Measurements from ENCODE around the gene ENTPD6.
A peak's percentile ranks its signal among the peaks of the same experiment; 100 is the strongest.

The ENTPD6 gene

GRCh38 chr20:25246182-25246999 is 50.9 kb downstream of the ENTPD6 start:
- FAIRE-seq (no peak), DNase-seq (ENCODE audit: insufficient read length, low spot score) (no peak)
- no peak for TF ChIP-seq POLR2AphosphoS5 (IDR thresholded peaks at IDR 0.05; ENCODE audit: low read depth, low read length)
- no peak for TF ChIP-seq POLR2A (IDR thresholded peaks at IDR 0.05; ENCODE audit: low read depth, low read length)
- TF ChIP-seq PAX5 (IDR thresholded peaks at IDR 0.05; ENCODE audit: insufficient read depth, low read length, severe bottlenecking), result no peak
- TF ChIP-seq POU2F2 (IDR thresholded peaks at IDR 0.05; ENCODE audit: low read depth, low read length), result no peak
- TF ChIP-seq TAF1 (IDR thresholded peaks at IDR 0.05; ENCODE audit: low read depth, low read length), result no peak
- no peak for TF ChIP-seq SPI1 (IDR thresholded peaks at IDR 0.05; ENCODE audit: low read depth, low read length)

GRCh38 chr20:25247000-25247517 is 51.5 kb downstream of the ENTPD6 start:
- FAIRE-seq (no peak), DNase-seq (ENCODE audit: insufficient read length, low spot score) (no peak)
- TF ChIP-seq PAX5 (IDR thresholded peaks at IDR 0.05; ENCODE audit: insufficient read depth, low read length, severe bottlenecking) (no peak), POLR2A (IDR thresholded peaks at IDR 0.05; ENCODE audit: low read depth, low read length) (no peak), POU2F2 (IDR thresholded peaks at IDR 0.05; ENCODE audit: low read depth, low read length) (no peak), TAF1 (IDR thresholded peaks at IDR 0.05; ENCODE audit: low read depth, low read length) (no peak), POLR2AphosphoS5 (IDR thresholded peaks at IDR 0.05; ENCODE audit: low read depth, low read length) (no peak), SPI1 (IDR thresholded peaks at IDR 0.05; ENCODE audit: low read depth, low read length) (no peak)

GRCh38 chr20:25247518-25247955 is 52.0 kb downstream of the ENTPD6 start:
- FAIRE-seq (peak; percentile 47), DNase-seq (ENCODE audit: insufficient read length, low spot score) (no peak)
- no peak for TF ChIP-seq SPI1 (IDR thresholded peaks at IDR 0.05; ENCODE audit: low read depth, low read length)
- TF ChIP-seq POLR2A (IDR thresholded peaks at IDR 0.05; ENCODE audit: low read depth, low read length), result no peak
- TF ChIP-seq PAX5 (IDR thresholded peaks at IDR 0.05; ENCODE audit: insufficient read depth, low read length, severe bottlenecking), result no peak
- no peak for TF ChIP-seq TAF1 (IDR thresholded peaks at IDR 0.05; ENCODE audit: low read depth, low read length)
- TF ChIP-seq POLR2AphosphoS5 (IDR thresholded peaks at IDR 0.05; ENCODE audit: low read depth, low read length), result no peak
- no peak for TF ChIP-seq POU2F2 (IDR thresholded peaks at IDR 0.05; ENCODE audit: low read depth, low read length)

GRCh38 chr20:25247956-25248785 is 52.7 kb downstream of the ENTPD6 start, which contains the start of gene PYGB:
Gene PYGB, plus strand, starts transcription at chr20:25248085. Its CDS starts 94 bp downstream, at chr20:25248179.
- TF ChIP-seq SPI1 (IDR thresholded peaks at IDR 0.05; ENCODE audit: low read depth, low read length) (peak; percentile 16; the same call in 1 of the 2 replicates), POU2F2 (IDR thresholded peaks at IDR 0.05; ENCODE audit: low read depth, low read length) (no peak), PAX5 (IDR thresholded peaks at IDR 0.05; ENCODE audit: insufficient read depth, low read length, severe bottlenecking) (no peak), POLR2A (IDR thresholded peaks at IDR 0.05; ENCODE audit: low read depth, low read length) (peak; percentile 83), TAF1 (IDR thresholded peaks at IDR 0.05; ENCODE audit: low read depth, low read length) (peak; percentile 56; the same call in 1 of the 2 replicates), POLR2AphosphoS5 (IDR thresholded peaks at IDR 0.05; ENCODE audit: low read depth, low read length) (peak; percentile 81)
- FAIRE-seq, result peak; percentile 99

GRCh38 chr20:25248786-25249172 is 53.3 kb downstream of the ENTPD6 start:
- TF ChIP-seq POLR2A (IDR thresholded peaks at IDR 0.05; ENCODE audit: low read depth, low read length), result no peak
- no peak for TF ChIP-seq TAF1 (IDR thresholded peaks at IDR 0.05; ENCODE audit: low read depth, low read length)
- TF ChIP-seq SPI1 (IDR thresholded peaks at IDR 0.05; ENCODE audit: low read depth, low read length), result no peak
- no peak for TF ChIP-seq PAX5 (IDR thresholded peaks at IDR 0.05; ENCODE audit: insufficient read depth, low read length, severe bottlenecking)
- no peak for TF ChIP-seq POLR2AphosphoS5 (IDR thresholded peaks at IDR 0.05; ENCODE audit: low read depth, low read length)
- TF ChIP-seq POU2F2 (IDR thresholded peaks at IDR 0.05; ENCODE audit: low read depth, low read length), result no peak
- FAIRE-seq (no peak), DNase-seq (ENCODE audit: insufficient read length, low spot score) (no peak)

More at GRCh38 chr20:25247956-25248785, 52.7 kb downstream of the ENTPD6 start, which contains the start of gene PYGB:
- DNase-seq (ENCODE audit: insufficient read length, low spot score), result peak; percentile 91

GRCh38 chr20:25249198-25249931 is 53.9 kb downstream of the ENTPD6 start:
- no peak for FAIRE-seq
- no peak for DNase-seq (ENCODE audit: insufficient read length, low spot score)
- no peak for TF ChIP-seq POLR2AphosphoS5 (IDR thresholded peaks at IDR 0.05; ENCODE audit: low read depth, low read length)
- TF ChIP-seq TAF1 (IDR thresholded peaks at IDR 0.05; ENCODE audit: low read depth, low read length), result no peak
- TF ChIP-seq POLR2A (IDR thresholded peaks at IDR 0.05; ENCODE audit: low read depth, low read length), result no peak
- no peak for TF ChIP-seq SPI1 (IDR thresholded peaks at IDR 0.05; ENCODE audit: low read depth, low read length)
- no peak for TF ChIP-seq PAX5 (IDR thresholded peaks at IDR 0.05; ENCODE audit: insufficient read depth, low read length, severe bottlenecking)
- no peak for TF ChIP-seq POU2F2 (IDR thresholded peaks at IDR 0.05; ENCODE audit: low read depth, low read length)

- TF ChIP-seq POU2F2 (IDR thresholded peaks at IDR 0.05; ENCODE audit: low read depth, low read length), result no peak
- no peak for TF ChIP-seq TAF1 (IDR thresholded peaks at IDR 0.05; ENCODE audit: low read depth, low read length)
- no peak for TF ChIP-seq POLR2AphosphoS5 (IDR thresholded peaks at IDR 0.05; ENCODE audit: low read depth, low read length)
- no peak for TF ChIP-seq SPI1 (IDR thresholded peaks at IDR 0.05; ENCODE audit: low read depth, low read length)
- no peak for TF ChIP-seq POLR2A (IDR thresholded peaks at IDR 0.05; ENCODE audit: low read depth, low read length)
- no peak for TF ChIP-seq PAX5 (IDR thresholded peaks at IDR 0.05; ENCODE audit: insufficient read depth, low read length, severe bottlenecking)
- FAIRE-seq, result no peak
- no peak for DNase-seq (ENCODE audit: insufficient read length, low spot score)
Observed at GRCh38 chr20:25250508-25250907, 55.0 kb downstream of the ENTPD6 start.

GRCh38 chr20:25251019-25251418 is 55.5 kb downstream of the ENTPD6 start:
- FAIRE-seq (no peak), DNase-seq (ENCODE audit: insufficient read length, low spot score) (no peak)
- TF ChIP-seq PAX5 (IDR thresholded peaks at IDR 0.05; ENCODE audit: insufficient read depth, low read length, severe bottlenecking) (no peak), POLR2A (IDR thresholded peaks at IDR 0.05; ENCODE audit: low read depth, low read length) (no peak)
